Thoracic aorta (tissue), 2 donors: Measurements from ENCODE around the gene TMCO4. TPM values are rescaled to one million over a fixed set of nuclear protein-coding genes. Genes with fewer than 3 reads are reported as not detected.

ENCODE experiments used
- ATAC-seq: fragments of 150-250 bp; one replicate; pipeline ENCODE4 v1.8.0; 2017; ENCODE audit warnings: low read depth; ENCODE audit not compliant: insufficient number of reproducible peaks, low FRiP score
- DNase-seq: peaks from one replicate; pipeline ENCODE4 v3.0.0-alpha.2; 2020; ENCODE audit warnings: low spot score
- H3K27ac ChIP-seq, 2 donors: fragments of 200-600 bp; sonication (generic); 1 replicate in 1 of 2; 2 replicates in 1 of 2; pipeline ENCODE4 v1.5.1; 2016; ENCODE audit warnings: mild to moderate bottlenecking in 2 of 2, moderate library complexity in 2 of 2
- H3K27me3 ChIP-seq: fragments of 200-600 bp; sonication (generic); replicated peaks from 2 replicates; pipeline ENCODE4 v1.6.0; 2016; ENCODE audit warnings: mild to moderate bottlenecking; ENCODE audit not compliant: insufficient read depth
- H3K36me3 ChIP-seq: fragments of 200-600 bp; sonication (generic); one replicate; pipeline ENCODE4 v1.5.1; 2016
- H3K4me1 ChIP-seq, 2 donors: fragments of 200-600 bp; sonication (generic); 1 replicate in 1 of 2; 2 replicates in 1 of 2; pipeline versions ENCODE4 v1.5.1 to v1.6.0; 2016; ENCODE audit warnings: low read depth in 2 of 2, mild to moderate bottlenecking in 1 of 2; ENCODE audit not compliant: control insufficient read depth in 1 of 2
- H3K4me3 ChIP-seq: fragments of 200-600 bp; sonication (generic); 2 replicates; pipeline ENCODE4 v1.5.1; 2016; ENCODE audit warnings: mild to moderate bottlenecking
- H3K9me3 ChIP-seq: fragments of 200-600 bp; sonication (generic); 2 replicates; pipeline ENCODE4 v1.5.1; 2016
- total RNA-seq, 2 donors: library from RNA; depleted of rRNA; stranded (reverse); fragments of >200 nt; gene quantifications; one replicate each; pipeline versions ENCODE4 v1.1.0 to v1.2.3, GENCODE V29; 2016
- TF ChIP-seq, protein P1 (sequence below): fragments of 200-600 bp; sonication (generic); IDR thresholded peaks from one replicate; pipeline ENCODE4 v1.5.1; 2019; ENCODE audit warnings: antibody characterized with exemption

TMCO4 gene
- total RNA-seq, 2 donors from 2014 or later, result 33.2 to 33.4 TPM

DNA sequence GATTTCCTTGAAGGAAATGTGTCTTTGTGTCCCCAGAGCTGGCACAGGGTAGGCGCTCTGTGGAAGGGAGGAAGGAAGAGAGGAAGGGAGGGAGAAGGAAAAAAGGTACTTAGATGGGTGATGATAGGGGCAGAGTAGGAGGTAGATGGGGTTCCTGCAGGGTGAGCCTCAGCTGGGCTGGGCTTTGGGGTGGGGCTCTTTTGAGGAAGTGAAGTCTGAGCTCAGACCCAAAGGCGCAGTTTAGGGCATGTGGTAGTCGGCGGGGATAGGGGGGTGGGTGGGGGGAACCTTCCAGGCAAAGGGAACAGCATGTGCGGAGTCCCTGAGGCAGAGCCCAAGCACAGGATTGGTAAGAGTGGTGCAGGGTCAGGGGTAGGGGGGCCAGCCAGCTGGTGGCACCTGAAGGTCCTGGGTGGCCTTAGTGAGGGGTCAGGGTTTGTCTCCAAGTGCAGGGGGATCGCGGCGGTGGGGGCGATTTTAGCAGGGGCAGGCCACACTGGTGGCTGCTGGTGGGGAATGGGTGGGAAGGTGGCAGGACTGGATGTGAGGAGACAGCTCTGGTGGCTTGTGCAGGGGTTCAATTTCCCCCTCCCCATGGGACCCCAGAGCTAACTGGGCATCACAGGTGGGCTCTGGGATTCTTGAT lies 143.5 kb downstream of the TMCO4 start:
- ATAC-seq (no peak), DNase-seq (no peak)
- no peak overlapping the region for H3K4me3 ChIP-seq
- TF ChIP-seq, protein P1, sequence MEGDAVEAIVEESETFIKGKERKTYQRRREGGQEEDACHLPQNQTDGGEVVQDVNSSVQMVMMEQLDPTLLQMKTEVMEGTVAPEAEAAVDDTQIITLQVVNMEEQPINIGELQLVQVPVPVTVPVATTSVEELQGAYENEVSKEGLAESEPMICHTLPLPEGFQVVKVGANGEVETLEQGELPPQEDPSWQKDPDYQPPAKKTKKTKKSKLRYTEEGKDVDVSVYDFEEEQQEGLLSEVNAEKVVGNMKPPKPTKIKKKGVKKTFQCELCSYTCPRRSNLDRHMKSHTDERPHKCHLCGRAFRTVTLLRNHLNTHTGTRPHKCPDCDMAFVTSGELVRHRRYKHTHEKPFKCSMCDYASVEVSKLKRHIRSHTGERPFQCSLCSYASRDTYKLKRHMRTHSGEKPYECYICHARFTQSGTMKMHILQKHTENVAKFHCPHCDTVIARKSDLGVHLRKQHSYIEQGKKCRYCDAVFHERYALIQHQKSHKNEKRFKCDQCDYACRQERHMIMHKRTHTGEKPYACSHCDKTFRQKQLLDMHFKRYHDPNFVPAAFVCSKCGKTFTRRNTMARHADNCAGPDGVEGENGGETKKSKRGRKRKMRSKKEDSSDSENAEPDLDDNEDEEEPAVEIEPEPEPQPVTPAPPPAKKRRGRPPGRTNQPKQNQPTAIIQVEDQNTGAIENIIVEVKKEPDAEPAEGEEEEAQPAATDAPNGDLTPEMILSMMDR, result no peak
- peaks cover 0 to 19% of the 10 kb centered on the region in 2 donors for H3K4me1 ChIP-seq
- H3K9me3 ChIP-seq, result no peaks in the 10 kb centered on the region
- no peak overlapping the region for H3K27ac ChIP-seq
- peaks cover 18% of the 10 kb centered on the region for H3K36me3 ChIP-seq
- no peaks in the 10 kb centered on the region for H3K27me3 ChIP-seq

- no peak for DNase-seq
- no peak for ATAC-seq
- Histone ChIP-seq H3K4me1 (peaks cover 4 to 24% of the 10 kb centered on the region in 2 donors), H3K36me3 (peaks cover 18% of the 10 kb centered on the region), H3K4me3 (no peak overlapping the region), H3K27ac (no peak overlapping the region), H3K9me3 (no peaks in the 10 kb centered on the region), H3K27me3 (no peaks in the 10 kb centered on the region)
- TF ChIP-seq, protein P1, result no peak
Measured at GRCh38 chr1:19655718-19656080, 144.0 kb downstream of the TMCO4 start.

DNA sequence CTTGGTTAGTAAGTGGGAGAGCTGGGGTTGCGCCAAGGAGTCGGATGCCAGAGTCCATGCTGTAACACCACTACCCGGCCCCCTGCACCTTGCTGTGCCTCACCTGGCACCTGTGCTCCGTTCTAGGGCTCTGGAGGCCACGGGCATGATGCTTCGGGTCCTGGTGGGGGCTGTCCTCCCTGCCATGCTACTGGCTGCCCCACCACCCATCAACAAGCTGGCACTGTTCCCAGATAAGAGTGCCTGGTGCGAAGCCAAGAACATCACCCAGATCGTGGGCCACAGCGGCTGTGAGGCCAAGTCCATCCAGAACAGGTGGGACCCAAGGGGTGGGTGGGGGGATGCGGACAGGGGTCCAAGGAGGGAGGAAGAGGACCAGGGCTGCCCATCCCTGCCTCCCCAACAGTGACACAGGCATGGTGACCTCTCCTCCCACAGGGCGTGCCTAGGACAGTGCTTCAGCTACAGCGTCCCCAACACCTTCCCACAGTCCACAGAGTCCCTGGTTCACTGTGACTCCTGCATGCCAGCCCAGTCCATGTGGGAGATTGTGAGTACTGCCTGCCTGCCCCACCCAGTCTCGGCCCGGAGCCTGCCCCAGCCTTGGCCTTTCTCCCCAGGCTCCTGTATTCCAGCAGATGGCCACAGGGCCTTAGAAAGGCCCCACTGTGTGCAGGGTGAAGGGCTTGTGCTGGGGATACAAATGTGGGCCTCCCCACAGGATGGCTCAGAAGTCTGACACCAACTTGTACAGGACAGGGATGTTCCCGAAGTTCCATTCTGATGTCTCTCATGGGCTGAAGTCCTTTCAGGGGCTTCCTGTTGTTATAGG lies 144.6 kb downstream of the TMCO4 start:
- Histone ChIP-seq H3K4me1 (peaks cover 10 to 30% of the 10 kb centered on the region in 2 donors), H3K4me3 (no peak overlapping the region), H3K9me3 (no peaks in the 10 kb centered on the region), H3K27me3 (no peaks in the 10 kb centered on the region), H3K27ac (no peak overlapping the region), H3K36me3 (peaks cover 18% of the 10 kb centered on the region)
- DNase-seq (no peak), ATAC-seq (no peak)
- TF ChIP-seq, protein P1, result no peak

GRCh38 chr1:19654386-19654785 lies 145.3 kb downstream of the TMCO4 start:
- Histone ChIP-seq H3K27ac (no peak overlapping the region), H3K4me3 (no peak overlapping the region), H3K27me3 (no peaks in the 10 kb centered on the region), H3K36me3 (peaks cover 18% of the 10 kb centered on the region), H3K4me1 (peaks cover 11 to 37% of the 10 kb centered on the region in 2 donors), H3K9me3 (no peaks in the 10 kb centered on the region)
- ATAC-seq (no peak), DNase-seq (no peak)
- TF ChIP-seq, protein P1, result no peak

- H3K36me3 ChIP-seq, result peaks cover 8% of the 10 kb centered on the region
- DNase-seq (no peak), ATAC-seq (no peak)
- TF ChIP-seq, protein P1, result peak; percentile 64
- H3K27me3 ChIP-seq, result no peaks in the 10 kb centered on the region
- peak overlapping the region; percentile 50 to 53 for H3K27ac ChIP-seq
- no peaks in the 10 kb centered on the region for H3K9me3 ChIP-seq
- H3K4me1 ChIP-seq, result peaks cover 19 to 60% of the 10 kb centered on the region in 2 donors
- peak overlapping the region; percentile 35 for H3K4me3 ChIP-seq
Measured at GRCh38 chr1:19651141-19651737, 148.5 kb downstream of the TMCO4 start.
